Lower leg skin (tissue), 3 donors: Measurements from ENCODE around the gene VRK2.
"Not testable (repeated sequence)": the region's sequence is repeated elsewhere in the genome, so short reads cannot be mapped to it uniquely, and the experiment has no call there.

Experiments
- POLR2A ChIP-seq, 2 donors: fragments of 450-650 bp; IDR thresholded peaks; one replicate each; pipeline ENCODE4 v1.6.1; 2016 to 2017; ENCODE audit warnings: antibody characterized with exemption in 2 of 2, mild to moderate bottlenecking in 1 of 2, moderate library complexity in 1 of 2
- TF ChIP-seq, protein P1 (sequence below), 3 donors: fragments of 450-650 bp; IDR thresholded peaks; one replicate each; pipeline ENCODE4 v1.5.1; 2016; ENCODE audit warnings: antibody characterized with exemption in 3 of 3, mild to moderate bottlenecking in 3 of 3, moderate library complexity in 2 of 3

DNA sequence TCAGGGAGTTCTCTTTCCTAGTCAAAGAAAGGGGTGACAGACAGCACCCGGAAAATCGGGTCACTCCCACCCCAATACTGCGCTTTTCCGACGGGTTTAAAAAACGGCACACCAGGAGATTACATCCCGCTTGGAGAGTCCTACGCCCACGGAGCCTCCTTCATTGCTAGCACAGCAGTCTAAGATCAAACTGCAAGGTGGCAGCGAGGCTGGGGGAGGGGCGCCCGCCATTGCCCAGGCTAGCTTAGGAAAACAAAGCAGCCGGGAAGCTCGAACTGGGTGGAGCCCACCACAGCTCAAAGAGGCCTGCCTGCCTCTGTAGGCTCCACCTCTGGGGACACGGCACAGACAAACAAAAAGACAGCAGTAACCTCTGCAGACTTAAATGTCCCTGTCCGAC is 125.2 kb downstream of the VRK2 start:
- TF ChIP-seq, protein P1, sequence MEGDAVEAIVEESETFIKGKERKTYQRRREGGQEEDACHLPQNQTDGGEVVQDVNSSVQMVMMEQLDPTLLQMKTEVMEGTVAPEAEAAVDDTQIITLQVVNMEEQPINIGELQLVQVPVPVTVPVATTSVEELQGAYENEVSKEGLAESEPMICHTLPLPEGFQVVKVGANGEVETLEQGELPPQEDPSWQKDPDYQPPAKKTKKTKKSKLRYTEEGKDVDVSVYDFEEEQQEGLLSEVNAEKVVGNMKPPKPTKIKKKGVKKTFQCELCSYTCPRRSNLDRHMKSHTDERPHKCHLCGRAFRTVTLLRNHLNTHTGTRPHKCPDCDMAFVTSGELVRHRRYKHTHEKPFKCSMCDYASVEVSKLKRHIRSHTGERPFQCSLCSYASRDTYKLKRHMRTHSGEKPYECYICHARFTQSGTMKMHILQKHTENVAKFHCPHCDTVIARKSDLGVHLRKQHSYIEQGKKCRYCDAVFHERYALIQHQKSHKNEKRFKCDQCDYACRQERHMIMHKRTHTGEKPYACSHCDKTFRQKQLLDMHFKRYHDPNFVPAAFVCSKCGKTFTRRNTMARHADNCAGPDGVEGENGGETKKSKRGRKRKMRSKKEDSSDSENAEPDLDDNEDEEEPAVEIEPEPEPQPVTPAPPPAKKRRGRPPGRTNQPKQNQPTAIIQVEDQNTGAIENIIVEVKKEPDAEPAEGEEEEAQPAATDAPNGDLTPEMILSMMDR (IDR thresholded peaks at IDR 0.05) = not testable (repeated sequence)
- not testable (repeated sequence) for TF ChIP-seq POLR2A (IDR thresholded peaks at IDR 0.05)
